ENCODE measurements around the gene ARMC5.

GRCh38 chr16:31470615-31471014 lies 11.3 kb downstream of the ARMC5 start:
- TF ChIP-seq CTCF (IDR thresholded peaks at IDR 0.05) (no peak), POLR2A (IDR thresholded peaks at IDR 0.05) (no peak)
